Progenitor cell of endocrine pancreas (in vitro differentiated cells): ENCODE data around the gene TEAD1. TPM values are rescaled to one million over a fixed set of nuclear protein-coding genes. Genes with fewer than 3 reads are reported as not detected.

ENCODE experiments used
- DNase-seq: peaks from one replicate; pipeline ENCODE4 v3.0.0; 2021; ENCODE audit warnings: low spot score; ENCODE audit not compliant: unreplicated experiment
- H3K27ac Mint-ChIP-seq: 2 replicates; pipeline ENCODE4 v1.8.0; 2021; ENCODE audit warnings: mild to moderate bottlenecking, moderate library complexity, mixed read lengths
- H3K27me3 Mint-ChIP-seq: 2 replicates; pipeline ENCODE4 v1.8.0; 2021; ENCODE audit warnings: mixed read lengths
- H3K36me3 Mint-ChIP-seq: 2 replicates; pipeline ENCODE4 v1.8.0; 2022; ENCODE audit warnings: mixed read lengths; ENCODE audit not compliant: insufficient read depth
- H3K4me1 Mint-ChIP-seq: 2 replicates; pipeline ENCODE4 v1.8.0; 2021; ENCODE audit warnings: low read depth, mixed read lengths
- H3K4me3 Mint-ChIP-seq: 2 replicates; pipeline ENCODE4 v1.8.0; 2021; ENCODE audit warnings: low read depth, mild to moderate bottlenecking, moderate library complexity, mixed read lengths
- H3K9me3 Mint-ChIP-seq: 2 replicates; pipeline ENCODE4 v1.8.0; 2021; ENCODE audit warnings: low read depth, mixed read lengths
- total RNA-seq: library from RNA; stranded (reverse); gene quantifications from 2 replicates; pipeline ENCODE4 v1.2.1, GENCODE V29; 2021
- TF ChIP-seq, protein P1 (sequence below): fragments of 200-600 bp; sonication (generic); IDR thresholded peaks from one replicate; pipeline ENCODE4 v1.5.0; 2021; ENCODE audit warnings: antibody characterized with exemption, mild to moderate bottlenecking; ENCODE audit not compliant: unreplicated experiment

TEAD1 gene
- total RNA-seq, 1 donor from 2014 or later, result 92.4 TPM

DNA sequence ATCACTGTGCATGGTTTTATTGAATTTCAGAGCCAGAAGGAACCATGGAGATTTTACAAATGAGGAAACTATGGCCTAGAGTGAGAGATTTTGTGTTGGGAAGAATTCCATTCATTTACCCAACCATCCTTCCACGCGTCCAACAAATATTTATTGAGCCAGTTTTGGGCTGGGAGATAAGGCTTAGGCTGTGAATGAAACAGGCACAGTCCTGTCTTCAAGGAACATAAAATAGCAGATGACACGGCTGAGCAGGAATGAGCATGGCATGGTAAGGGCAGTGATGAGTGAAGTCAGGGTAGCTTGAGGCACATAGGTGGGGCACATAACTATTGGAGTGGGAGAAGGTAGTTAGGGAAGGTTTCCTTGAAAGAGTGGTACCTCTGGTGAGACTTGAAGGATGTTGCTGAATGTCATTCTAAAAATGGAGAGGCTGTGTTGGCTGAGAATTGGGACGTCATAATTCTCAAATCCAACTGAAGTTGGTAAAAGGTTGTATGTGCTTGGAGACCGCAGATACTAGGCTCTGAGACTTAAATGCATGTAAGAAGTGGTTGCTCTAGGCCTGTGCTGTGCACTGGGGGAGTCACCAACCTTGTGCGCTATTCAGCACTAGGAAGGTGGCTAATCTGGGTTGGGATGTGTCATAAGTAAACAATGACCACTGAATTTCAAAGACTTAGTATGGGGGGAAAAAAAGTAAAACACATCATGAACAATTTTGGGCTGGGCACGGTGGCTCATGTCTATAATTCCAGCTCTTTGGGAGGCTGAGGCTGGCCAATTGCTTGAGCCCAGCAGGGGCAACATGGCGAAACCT, 51.9 kb downstream of the TEAD1 start:
- peaks cover 64% of the 10 kb centered on the region for H3K4me1 Mint-ChIP-seq
- no peaks in the 10 kb centered on the region for H3K9me3 Mint-ChIP-seq
- H3K4me3 Mint-ChIP-seq, result no peak overlapping the region
- peak overlapping the region; percentile 86 for H3K27ac Mint-ChIP-seq
- TF ChIP-seq, protein P1, sequence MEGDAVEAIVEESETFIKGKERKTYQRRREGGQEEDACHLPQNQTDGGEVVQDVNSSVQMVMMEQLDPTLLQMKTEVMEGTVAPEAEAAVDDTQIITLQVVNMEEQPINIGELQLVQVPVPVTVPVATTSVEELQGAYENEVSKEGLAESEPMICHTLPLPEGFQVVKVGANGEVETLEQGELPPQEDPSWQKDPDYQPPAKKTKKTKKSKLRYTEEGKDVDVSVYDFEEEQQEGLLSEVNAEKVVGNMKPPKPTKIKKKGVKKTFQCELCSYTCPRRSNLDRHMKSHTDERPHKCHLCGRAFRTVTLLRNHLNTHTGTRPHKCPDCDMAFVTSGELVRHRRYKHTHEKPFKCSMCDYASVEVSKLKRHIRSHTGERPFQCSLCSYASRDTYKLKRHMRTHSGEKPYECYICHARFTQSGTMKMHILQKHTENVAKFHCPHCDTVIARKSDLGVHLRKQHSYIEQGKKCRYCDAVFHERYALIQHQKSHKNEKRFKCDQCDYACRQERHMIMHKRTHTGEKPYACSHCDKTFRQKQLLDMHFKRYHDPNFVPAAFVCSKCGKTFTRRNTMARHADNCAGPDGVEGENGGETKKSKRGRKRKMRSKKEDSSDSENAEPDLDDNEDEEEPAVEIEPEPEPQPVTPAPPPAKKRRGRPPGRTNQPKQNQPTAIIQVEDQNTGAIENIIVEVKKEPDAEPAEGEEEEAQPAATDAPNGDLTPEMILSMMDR, result no peak
- H3K36me3 Mint-ChIP-seq, result peaks cover 4% of the 10 kb centered on the region
- H3K27me3 Mint-ChIP-seq, result no peaks in the 10 kb centered on the region
- no peak for DNase-seq

DNA sequence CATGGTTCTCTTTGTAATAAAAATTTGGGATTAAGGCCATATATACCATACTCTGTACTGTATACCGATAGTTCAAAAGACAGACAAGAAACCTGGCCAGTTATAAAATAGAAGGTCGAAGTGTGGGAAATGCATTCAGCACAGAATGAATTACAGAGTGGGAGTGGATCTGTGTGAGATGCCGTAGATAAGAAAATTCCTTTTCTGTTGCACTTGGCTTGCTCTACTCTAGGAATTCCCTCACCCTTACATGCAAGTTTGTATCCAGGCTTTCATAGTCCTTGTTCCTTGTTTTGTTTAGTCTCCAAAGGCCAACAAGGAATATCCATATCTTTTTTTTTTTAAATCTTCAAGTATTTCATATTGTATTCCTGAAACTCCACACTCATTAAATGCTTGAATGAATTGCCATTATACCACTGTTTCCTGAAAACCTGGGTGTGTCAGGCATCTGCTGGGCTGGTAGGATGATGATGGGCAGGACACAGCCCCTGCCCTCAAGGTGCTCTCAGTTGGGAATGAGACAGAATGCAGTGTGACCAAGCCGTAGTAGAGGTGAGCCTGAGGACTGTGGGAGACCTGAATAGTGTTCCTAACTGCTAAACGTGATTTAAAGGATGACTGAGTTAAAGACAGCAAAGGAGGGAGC, 53.5 kb downstream of the TEAD1 start:
- TF ChIP-seq, protein P1, result no peak
- H3K9me3 Mint-ChIP-seq, result no peaks in the 10 kb centered on the region
- no peaks in the 10 kb centered on the region for H3K27me3 Mint-ChIP-seq
- DNase-seq, result no peak
- peak overlapping the region; percentile 50 for H3K27ac Mint-ChIP-seq
- H3K4me3 Mint-ChIP-seq, result no peak overlapping the region
- peaks cover 4% of the 10 kb centered on the region for H3K36me3 Mint-ChIP-seq
- peaks cover 52% of the 10 kb centered on the region for H3K4me1 Mint-ChIP-seq

DNA sequence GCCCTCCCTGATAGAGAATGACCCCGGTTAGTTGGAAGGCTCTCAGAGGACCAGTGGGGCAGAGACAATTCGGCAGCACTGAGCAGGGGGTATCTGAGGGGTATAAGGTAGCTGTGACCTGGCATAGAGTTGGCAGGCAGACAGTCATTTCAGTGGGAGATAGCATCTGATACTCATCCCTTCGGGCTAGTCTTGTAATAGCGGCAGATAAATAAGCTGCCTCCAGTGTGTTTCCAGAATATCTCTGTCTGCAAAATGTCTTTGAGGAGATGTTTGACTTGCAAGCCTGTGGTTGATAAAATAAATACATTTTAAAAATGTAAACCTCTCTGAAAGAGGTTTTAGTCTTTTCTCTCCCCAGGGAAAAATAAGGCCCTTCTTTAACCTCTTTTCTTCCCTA, 54.2 kb downstream of the TEAD1 start:
- Mint-ChIP-seq H3K27me3 (no peaks in the 10 kb centered on the region), H3K4me1 (peaks cover 48% of the 10 kb centered on the region), H3K9me3 (no peaks in the 10 kb centered on the region), H3K27ac (peak overlapping the region; percentile 16), H3K4me3 (no peak overlapping the region), H3K36me3 (peaks cover 4% of the 10 kb centered on the region)
- no peak for DNase-seq
- TF ChIP-seq, protein P1, result no peak

DNA sequence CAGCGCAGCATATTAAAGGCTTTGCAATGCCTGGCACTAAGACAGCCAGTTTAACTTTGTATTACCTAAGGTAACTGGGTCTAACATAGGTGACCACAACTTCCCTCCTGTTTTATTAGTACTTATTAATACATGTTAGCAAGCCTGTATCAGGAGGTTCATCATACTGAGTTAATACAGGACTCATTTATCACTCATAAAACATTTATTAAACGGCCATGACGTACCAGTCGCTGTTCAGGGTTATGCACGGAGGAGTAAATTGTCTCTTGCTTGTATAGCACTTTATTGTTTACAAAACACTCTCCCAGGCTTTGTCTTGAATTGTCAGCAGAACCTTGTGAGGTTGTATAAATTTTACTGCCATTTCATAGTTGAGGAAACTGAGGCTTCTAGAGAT, 55.7 kb downstream of the TEAD1 start:
- H3K27ac Mint-ChIP-seq, result peak overlapping the region; percentile 17
- H3K4me3 Mint-ChIP-seq, result no peak overlapping the region
- DNase-seq, result no peak
- H3K4me1 Mint-ChIP-seq, result peaks cover 35% of the 10 kb centered on the region
- no peaks in the 10 kb centered on the region for H3K9me3 Mint-ChIP-seq
- H3K27me3 Mint-ChIP-seq, result no peaks in the 10 kb centered on the region
- TF ChIP-seq, protein P1, result no peak
- peaks cover 4% of the 10 kb centered on the region for H3K36me3 Mint-ChIP-seq

DNA sequence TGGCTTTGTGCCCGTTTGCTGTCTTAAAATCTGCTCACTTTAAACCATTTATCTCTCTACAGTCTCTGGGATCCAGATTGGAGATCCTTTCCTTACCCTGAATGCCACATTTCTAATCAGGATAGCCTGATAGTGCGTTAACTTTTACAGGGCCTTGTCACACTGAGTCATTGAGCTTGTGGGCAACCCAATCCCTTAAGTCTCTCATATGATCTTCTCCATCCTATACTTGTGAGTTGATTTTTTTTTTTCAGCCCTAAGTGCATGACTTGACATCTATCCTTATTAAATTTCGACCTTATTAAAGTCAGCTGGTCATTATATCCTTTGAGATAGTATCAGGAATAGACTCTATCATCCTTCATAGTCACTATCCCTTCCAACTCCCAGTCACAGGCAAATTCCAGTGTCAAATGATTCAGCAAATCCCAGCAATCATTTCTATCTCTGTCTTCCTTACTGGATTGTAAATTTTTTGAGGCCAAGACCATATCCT, 57.7 kb downstream of the TEAD1 start:
- DNase-seq, result no peak
- Mint-ChIP-seq H3K9me3 (no peaks in the 10 kb centered on the region), H3K4me1 (peaks cover 24% of the 10 kb centered on the region), H3K36me3 (no peaks in the 10 kb centered on the region), H3K27ac (no peak overlapping the region), H3K27me3 (no peaks in the 10 kb centered on the region), H3K4me3 (no peak overlapping the region)
- TF ChIP-seq, protein P1, result no peak
